H9 (cell line): Measurements from ENCODE around the gene CD2AP. TPM values are rescaled to one million over a fixed set of nuclear protein-coding genes. Genes with fewer than 3 reads are reported as not detected.

Experiments used
- DNase-seq: peaks from one replicate; pipeline ENCODE4 v3.0.0-alpha.2; 2017
- H2AFZ ChIP-seq: one replicate; pipeline ENCODE4 v1.6.1; 2013; ENCODE audit warnings: mild to moderate bottlenecking, low read length, control low read depth, moderate library complexity
- H2AK5ac ChIP-seq: 2 replicates; pipeline ENCODE4 v1.6.1; 2013; ENCODE audit warnings: low read length, control low read depth, mixed read lengths; ENCODE audit not compliant: insufficient read length
- H2BK120ac ChIP-seq: one replicate; pipeline ENCODE4 v1.6.1; 2013; ENCODE audit warnings: low read depth, mild to moderate bottlenecking, low read length, control low read depth, inconsistent platforms; ENCODE audit not compliant: poor library complexity, severe bottlenecking
- H2BK12ac ChIP-seq: 2 replicates; pipeline ENCODE4 v1.6.1; 2013; ENCODE audit warnings: low read length, control low read depth, mixed read lengths, low read depth; ENCODE audit not compliant: insufficient read length
- H2BK15ac ChIP-seq: 2 replicates; pipeline ENCODE4 v1.6.1; 2013; ENCODE audit warnings: low read depth, low read length, control low read depth
- H2BK20ac ChIP-seq: one replicate; pipeline ENCODE4 v1.6.1; 2013; ENCODE audit warnings: low read depth, mild to moderate bottlenecking, low read length, control low read depth, inconsistent platforms; ENCODE audit not compliant: poor library complexity, severe bottlenecking
- H2BK5ac ChIP-seq: 2 replicates; pipeline ENCODE4 v1.6.1; 2013; ENCODE audit warnings: low read length, control low read depth, mixed read lengths; ENCODE audit not compliant: insufficient read length
- H3K14ac ChIP-seq: 2 replicates; pipeline ENCODE4 v1.6.1; 2013; ENCODE audit warnings: low read length, control low read depth; ENCODE audit not compliant: insufficient read depth
- H3K18ac ChIP-seq: 2 replicates; pipeline ENCODE4 v1.6.1; 2013; ENCODE audit warnings: low read depth, mild to moderate bottlenecking, mixed read lengths, low read length, control low read depth; ENCODE audit not compliant: insufficient read length
- H3K23ac ChIP-seq: 2 replicates; pipeline ENCODE4 v1.6.1; 2013; ENCODE audit warnings: low read length, control low read depth, mixed read lengths, low read depth; ENCODE audit not compliant: insufficient read length
- H3K23me2 ChIP-seq: 2 replicates; pipeline ENCODE4 v1.6.1; 2013; ENCODE audit warnings: low read depth, mild to moderate bottlenecking, mixed read lengths, low read length, control low read depth; ENCODE audit not compliant: insufficient read length, poor library complexity, severe bottlenecking
- H3K27ac ChIP-seq: 2 replicates; pipeline ENCODE4 v1.5.1; 2013; ENCODE audit warnings: low read length, control low read depth, mixed read lengths, low read depth; ENCODE audit not compliant: insufficient read length
- H3K27me3 ChIP-seq: 2 replicates; pipeline ENCODE4 v1.6.1; 2013; ENCODE audit warnings: low read length, control low read depth, inconsistent platforms; ENCODE audit not compliant: insufficient read depth
- H3K4ac ChIP-seq: 2 replicates; pipeline ENCODE4 v1.6.1; 2013; ENCODE audit warnings: low read depth, mild to moderate bottlenecking, control low read depth, inconsistent platforms, low read length, moderate library complexity
- H3K4me1 ChIP-seq: 2 replicates; pipeline ENCODE4 v1.6.1; 2013; ENCODE audit warnings: low read length, control low read depth, inconsistent platforms; ENCODE audit not compliant: insufficient read depth
- H3K4me2 ChIP-seq: 2 replicates; pipeline ENCODE4 v1.6.1; 2013; ENCODE audit warnings: low read length, control low read depth, mixed read lengths; ENCODE audit not compliant: insufficient read length, insufficient read depth
- H3K56ac ChIP-seq: 2 replicates; pipeline ENCODE4 v1.6.1; 2013; ENCODE audit warnings: low read depth, mild to moderate bottlenecking, mixed read lengths, low read length, control low read depth; ENCODE audit not compliant: insufficient read length
- H3K79me1 ChIP-seq: 2 replicates; pipeline ENCODE4 v1.6.1; 2013; ENCODE audit warnings: low read depth, mild to moderate bottlenecking, moderate library complexity, low read length, control low read depth, inconsistent platforms; ENCODE audit not compliant: insufficient read depth, poor library complexity, severe bottlenecking
- H3K79me2 ChIP-seq: 2 replicates; pipeline ENCODE4 v1.6.1; 2013; ENCODE audit warnings: low read length, control low read depth, inconsistent platforms; ENCODE audit not compliant: insufficient read depth
- H3K9ac ChIP-seq: 2 replicates; pipeline ENCODE4 v1.6.1; 2013; ENCODE audit warnings: low read length, control low read depth, mixed read lengths; ENCODE audit not compliant: insufficient read length; ENCODE audit errors: extremely low read depth
- H3K9me3 ChIP-seq: one replicate; pipeline ENCODE4 v1.6.1; 2013; ENCODE audit warnings: low read depth, low read length, inconsistent platforms; ENCODE audit not compliant: control insufficient read depth
- H3T11ph ChIP-seq: one replicate; pipeline ENCODE4 v1.6.1; 2013; ENCODE audit warnings: mild to moderate bottlenecking, low read length, control low read depth, inconsistent platforms
- H4K20me1 ChIP-seq: one replicate; pipeline ENCODE4 v1.6.1; 2013; ENCODE audit not compliant: control insufficient read depth, insufficient read length, insufficient read depth
- H4K5ac ChIP-seq: 2 replicates; pipeline ENCODE4 v1.6.1; 2013; ENCODE audit warnings: low read depth, mild to moderate bottlenecking, mixed read lengths, low read length, control low read depth; ENCODE audit not compliant: insufficient read length
- H4K8ac ChIP-seq: replicated peaks from 2 replicates; pipeline ENCODE4 v1.6.1; 2013; ENCODE audit warnings: low read length, control low read depth, mixed read lengths, low read depth; ENCODE audit not compliant: insufficient read length
- H4K91ac ChIP-seq: 2 replicates; pipeline ENCODE4 v1.6.1; 2013; ENCODE audit warnings: low read depth, mild to moderate bottlenecking, moderate library complexity, mixed read lengths, low read length, control low read depth; ENCODE audit not compliant: insufficient read length
- H3K27ac Mint-ChIP-seq, 3 experiments: 2 replicates in 2 of 3; 3 replicates in 1 of 3; pipeline ENCODE4 v1.8.0; 2020 to 2021; ENCODE audit warnings: mixed read lengths in 3 of 3, mild to moderate bottlenecking in 1 of 3, moderate library complexity in 1 of 3
- H3K27me3 Mint-ChIP-seq: 2 replicates; pipeline ENCODE4 v1.8.0; 2021; ENCODE audit warnings: low read depth, mild to moderate bottlenecking, moderate library complexity, mixed read lengths
- H3K36me3 Mint-ChIP-seq, 3 experiments: 2 replicates in 2 of 3; 3 replicates in 1 of 3; pipeline ENCODE4 v1.8.0; 2020 to 2021; ENCODE audit warnings: low read depth in 3 of 3, mixed read lengths in 3 of 3; ENCODE audit not compliant: insufficient read depth in 1 of 3
- H3K4me1 Mint-ChIP-seq, 2 experiments: 2 replicates each; pipeline ENCODE4 v1.8.0; 2020; ENCODE audit warnings: mixed read lengths in 2 of 2
- H3K4me3 Mint-ChIP-seq, 2 experiments: 2 replicates in 1 of 2; 3 replicates in 1 of 2; pipeline ENCODE4 v1.8.0; 2020 to 2021; ENCODE audit warnings: mild to moderate bottlenecking in 2 of 2, mixed read lengths in 2 of 2, moderate library complexity in 1 of 2
- H3K9me3 Mint-ChIP-seq, 2 experiments: 2 replicates in 1 of 2; 3 replicates in 1 of 2; pipeline ENCODE4 v1.8.0; 2020; ENCODE audit warnings: mild to moderate bottlenecking in 2 of 2, mixed read lengths in 2 of 2, moderate library complexity in 1 of 2
- WGBS: extraction: QIAGEN DNeasy Blood & Tissue Kit; methylation state at CpG from one replicate; pipeline ENCODE4 v1.1.7; 2013; ENCODE audit warnings: missing lambda C conversion rate, low lambda C conversion rate, mixed read lengths; ENCODE audit not compliant: insufficient read length; ENCODE audit errors: extremely low coverage; 5-methylcytosine and 5-hydroxymethylcytosine counted together
- total RNA-seq: library from RNA; stranded (reverse); gene quantifications from 2 replicates; pipeline ENCODE4 v1.2.1, GENCODE V29; 2021
- TF ChIP-seq, protein P1 (sequence below): fragments of 200-600 bp; sonication (generic); conservative IDR thresholded peaks from 3 replicates; pipeline ENCODE4 v1.8.0; 2021; ENCODE audit warnings: antibody characterized with exemption, mild to moderate bottlenecking

Gene CD2AP
- total RNA-seq, 1 experiment from 2014 or later = 50.1 TPM

DNA sequence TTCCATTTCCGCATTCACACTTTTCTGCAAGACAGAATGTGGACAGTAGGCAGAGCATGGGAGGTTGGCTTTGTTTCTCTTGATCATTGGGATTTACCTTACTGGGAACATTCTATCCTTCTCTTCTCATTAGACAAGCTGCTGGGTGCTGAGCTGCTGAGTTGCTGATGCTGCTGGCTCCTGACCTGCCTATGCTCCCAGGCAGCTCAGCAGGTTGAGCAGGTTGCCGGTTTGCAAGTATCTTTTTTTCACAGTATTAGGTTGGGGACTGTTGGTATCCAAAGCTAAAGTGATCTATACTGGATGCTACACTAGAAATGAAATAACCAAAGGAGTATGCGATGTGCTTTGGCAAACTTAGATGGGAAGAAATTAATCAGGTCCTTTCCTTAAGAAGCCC lies 197.1 kb downstream of the CD2AP start:
- Histone ChIP-seq H3K4me1 (0 out of 2 replicates have a peak, but pooled peaks cover 2% of the 10 kb centered on the region), H3K79me1 (no peaks in the 10 kb centered on the region), H3K4ac (no peak overlapping the region), H3K23ac (no peak overlapping the region), H2BK120ac (no peak overlapping the region), H3K56ac (no peak overlapping the region), H3K9ac (no peak overlapping the region), H2BK20ac (no peak overlapping the region), H3K18ac (no peak overlapping the region), H4K8ac (no peak overlapping the region), H2BK5ac (no peak overlapping the region), H3K14ac (no peak overlapping the region), H3K27ac (no peak overlapping the region), H2AFZ (no peak overlapping the region), H4K20me1 (no peaks in the 10 kb centered on the region), H2BK12ac (no peak overlapping the region), H3K4me2 (no peak overlapping the region), H2AK5ac (no peak overlapping the region), H2BK15ac (no peak overlapping the region), H3T11ph (no peak overlapping the region), H3K9me3 (no peaks in the 10 kb centered on the region), H3K23me2 (no peaks in the 10 kb centered on the region), H3K79me2 (no peaks in the 10 kb centered on the region), H3K27me3 (no peaks in the 10 kb centered on the region), H4K5ac (no peak overlapping the region), H4K91ac (no peak overlapping the region)
- Mint-ChIP-seq H3K4me3 (no peak overlapping the region), H3K36me3 (no peaks in the 10 kb centered on the region; a peak in 1 of 7 replicates), H3K27ac (no peak overlapping the region), H3K4me1 (peaks cover 14 to 15% of the 10 kb centered on the region in 2 experiments), H3K9me3 (no peaks in the 10 kb centered on the region; a peak in 1 of 5 replicates), H3K27me3 (no peaks in the 10 kb centered on the region)
- no CpG with 5 or more reads among the region's 3 CpGs for WGBS
- TF ChIP-seq, protein P1, sequence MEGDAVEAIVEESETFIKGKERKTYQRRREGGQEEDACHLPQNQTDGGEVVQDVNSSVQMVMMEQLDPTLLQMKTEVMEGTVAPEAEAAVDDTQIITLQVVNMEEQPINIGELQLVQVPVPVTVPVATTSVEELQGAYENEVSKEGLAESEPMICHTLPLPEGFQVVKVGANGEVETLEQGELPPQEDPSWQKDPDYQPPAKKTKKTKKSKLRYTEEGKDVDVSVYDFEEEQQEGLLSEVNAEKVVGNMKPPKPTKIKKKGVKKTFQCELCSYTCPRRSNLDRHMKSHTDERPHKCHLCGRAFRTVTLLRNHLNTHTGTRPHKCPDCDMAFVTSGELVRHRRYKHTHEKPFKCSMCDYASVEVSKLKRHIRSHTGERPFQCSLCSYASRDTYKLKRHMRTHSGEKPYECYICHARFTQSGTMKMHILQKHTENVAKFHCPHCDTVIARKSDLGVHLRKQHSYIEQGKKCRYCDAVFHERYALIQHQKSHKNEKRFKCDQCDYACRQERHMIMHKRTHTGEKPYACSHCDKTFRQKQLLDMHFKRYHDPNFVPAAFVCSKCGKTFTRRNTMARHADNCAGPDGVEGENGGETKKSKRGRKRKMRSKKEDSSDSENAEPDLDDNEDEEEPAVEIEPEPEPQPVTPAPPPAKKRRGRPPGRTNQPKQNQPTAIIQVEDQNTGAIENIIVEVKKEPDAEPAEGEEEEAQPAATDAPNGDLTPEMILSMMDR = no peak
- DNase-seq = no peak

Other genes with a start within 250 kb of the CD2AP start
- gene TNFRSF21, start 167.9 kb upstream of the CD2AP start, total RNA-seq = 39.1 and 40.9 TPM in 2 replicates
- gene ADGRF4, start 220.8 kb downstream of the CD2AP start, total RNA-seq = not detected in 2 replicates